SU-DHL-6 (cell line): ENCODE measurements around the gene FNDC11.

ENCODE experiments used
- H2AFZ ChIP-seq: fragments of 200-600 bp; sonication (generic); 2 replicates; pipeline ENCODE4 v1.6.1; 2014; ENCODE audit warnings: low read depth, mild to moderate bottlenecking, moderate library complexity, mixed read lengths, antibody characterized with exemption, low read length; ENCODE audit not compliant: severe bottlenecking
- H3F3A ChIP-seq: fragments of 200-600 bp; shearing (Covaris generic); 2 replicates; pipeline ENCODE4 v1.6.0; 2016; ENCODE audit warnings: antibody characterized with exemption, mild to moderate bottlenecking; ENCODE audit not compliant: insufficient read depth
- H3K27ac ChIP-seq: fragments of 200-600 bp; sonication (generic); 2 replicates; pipeline ENCODE4 v1.5.1; 2016; ENCODE audit warnings: low read depth, mild to moderate bottlenecking, low read length, moderate library complexity, mixed read lengths
- H3K27me3 ChIP-seq: fragments of 200-600 bp; sonication (generic), shearing (Covaris generic); 2 replicates; pipeline ENCODE4 v1.6.0; 2014; ENCODE audit warnings: mild to moderate bottlenecking, low read length
- H3K36me3 ChIP-seq: fragments of 200-600 bp; sonication (generic); 2 replicates; pipeline ENCODE4 v1.6.1; 2014; ENCODE audit warnings: mild to moderate bottlenecking, low read length, mixed read lengths
- H3K4me2 ChIP-seq: fragments of 300-600, 200-600 bp; shearing (Covaris generic), sonication (generic); 2 replicates; pipeline ENCODE4 v1.6.0; 2014; ENCODE audit warnings: low read length, low read depth, mild to moderate bottlenecking; ENCODE audit not compliant: poor library complexity, severe bottlenecking
- H3K4me3 ChIP-seq: fragments of 200-600 bp; sonication (generic); 2 replicates; pipeline ENCODE4 v1.5.1; 2014; ENCODE audit warnings: antibody characterized with exemption, low read length, mild to moderate bottlenecking, mixed read lengths; ENCODE audit not compliant: insufficient read depth, poor library complexity, severe bottlenecking
- H3K79me2 ChIP-seq: fragments of 200-600 bp; sonication (generic); 2 replicates; pipeline ENCODE4 v1.6.1; 2014; ENCODE audit warnings: mild to moderate bottlenecking, low read length, moderate library complexity; ENCODE audit not compliant: insufficient read depth
- H3K9ac ChIP-seq: fragments of 200-600 bp; sonication (generic); 2 replicates; pipeline ENCODE4 v1.7.0; 2014; ENCODE audit warnings: mild to moderate bottlenecking, low read length
- H3K9me2 ChIP-seq: fragments of 200-600 bp; sonication (generic); replicated peaks from 2 replicates; pipeline ENCODE4 v1.6.1; 2014; ENCODE audit warnings: low read length; ENCODE audit not compliant: insufficient read depth
- H3K9me3 ChIP-seq: fragments of 200-600 bp; sonication (generic); 2 replicates; pipeline ENCODE4 v1.6.1; 2014; ENCODE audit warnings: low read length, mixed read lengths; ENCODE audit not compliant: insufficient read depth
- H4K20me1 ChIP-seq: fragments of 200-600 bp; sonication (generic); 2 replicates; pipeline ENCODE4 v1.6.1; 2014; ENCODE audit warnings: low read depth, mild to moderate bottlenecking, antibody characterized with exemption, low read length, moderate library complexity, mixed read lengths
- CTCF ChIP-seq: fragments of 200-600 bp; sonication (generic); IDR thresholded peaks from one replicate; pipeline ENCODE4 v1.5.1; 2017; ENCODE audit warnings: antibody characterized with exemption, mild to moderate bottlenecking, low read length, moderate library complexity; ENCODE audit not compliant: insufficient read depth, poor library complexity, severe bottlenecking
- EZH2phosphoT487 ChIP-seq: fragments of 200-600 bp; sonication (generic), shearing (Covaris generic); conservative IDR thresholded peaks from 2 replicates; pipeline ENCODE4 v1.6.1; 2018; ENCODE audit warnings: mild to moderate bottlenecking, antibody characterized with exemption, low read length, moderate library complexity, mixed read lengths

Gene FNDC11

GRCh38 chr20:63588641-63589041 is 34.7 kb downstream of the FNDC11 start:
- H3K79me2 ChIP-seq, result no peaks in the 10 kb centered on the region
- no peak overlapping the region for H3K4me3 ChIP-seq
- H3K27me3 ChIP-seq, result no peaks in the 10 kb centered on the region
- H3K36me3 ChIP-seq, result no peaks in the 10 kb centered on the region
- H3K4me2 ChIP-seq, result no peak overlapping the region
- no peak for TF ChIP-seq CTCF
- TF ChIP-seq EZH2phosphoT487, result no peak
- H3K27ac ChIP-seq, result no peak overlapping the region
- H3K9ac ChIP-seq, result no peak overlapping the region
- H3K9me3 ChIP-seq, result no peaks in the 10 kb centered on the region
- H2AFZ ChIP-seq, result no peak overlapping the region
- no peaks in the 10 kb centered on the region for H3K9me2 ChIP-seq
- H3F3A ChIP-seq, result no peaks in the 10 kb centered on the region
- H4K20me1 ChIP-seq, result no peaks in the 10 kb centered on the region

GRCh38 chr20:63589261-63590217 is 35.6 kb downstream of the FNDC11 start:
- TF ChIP-seq EZH2phosphoT487 (no peak), CTCF (no peak)
- Histone ChIP-seq H3F3A (no peaks in the 10 kb centered on the region), H4K20me1 (no peaks in the 10 kb centered on the region), H3K9me2 (no peaks in the 10 kb centered on the region), H3K27ac (no peak overlapping the region), H3K79me2 (no peaks in the 10 kb centered on the region), H3K27me3 (no peaks in the 10 kb centered on the region), H3K9ac (no peak overlapping the region), H3K4me2 (no peak overlapping the region), H3K4me3 (no peak overlapping the region), H3K36me3 (no peaks in the 10 kb centered on the region), H3K9me3 (no peaks in the 10 kb centered on the region), H2AFZ (no peak overlapping the region)

GRCh38 chr20:63590218-63591146 is 36.5 kb downstream of the FNDC11 start:
- H3F3A ChIP-seq, result no peaks in the 10 kb centered on the region
- H3K27me3 ChIP-seq, result no peaks in the 10 kb centered on the region
- no peaks in the 10 kb centered on the region for H4K20me1 ChIP-seq
- H3K4me3 ChIP-seq, result no peak overlapping the region
- H3K9me2 ChIP-seq, result no peaks in the 10 kb centered on the region
- H2AFZ ChIP-seq, result no peak overlapping the region
- TF ChIP-seq CTCF, result no peak
- no peak for TF ChIP-seq EZH2phosphoT487
- no peaks in the 10 kb centered on the region for H3K36me3 ChIP-seq
- no peaks in the 10 kb centered on the region for H3K79me2 ChIP-seq
- no peaks in the 10 kb centered on the region for H3K9me3 ChIP-seq
- no peak overlapping the region for H3K4me2 ChIP-seq
- H3K27ac ChIP-seq, result no peak overlapping the region
- no peak overlapping the region for H3K9ac ChIP-seq
